HEK293 (cell line): Measurements from ENCODE around the gene TLR2.

Experiments used
- CTCF ChIA-PET: fragments of 350-600 bp; formaldehyde crosslinking; extraction: SDS; loops from one replicate; lab custom pipeline; 2021; ENCODE audit warnings: antibody characterized with exemption; lab: Yijun Ruan, JAX
- POLR2A ChIA-PET: fragments of 300-600 bp; formaldehyde crosslinking; extraction: SDS; loops from one replicate; lab custom pipeline; 2020; ENCODE audit warnings: antibody characterized with exemption, inconsistent platforms; lab: Yijun Ruan, JAX
- H3K27ac ChIP-seq: fragments of 200-500 bp; sonication (Bioruptor generic); 2 replicates; pipeline ENCODE4 v1.5.1; 2014; ENCODE audit warnings: low read depth, low read length, control low read depth, inconsistent platforms; ENCODE audit errors: extremely low read depth
- H3K36me3 ChIP-seq, 2 experiments: fragments of 200-500 bp in 1 of 2; sonication (Bioruptor generic) in 1 of 2; 1 replicate in 1 of 2; 2 replicates in 1 of 2; pipeline ENCODE4 v1.5.1; 2014 to 2017; ENCODE audit warnings: inconsistent platforms in 2 of 2, low read length in 2 of 2; ENCODE audit not compliant: control insufficient read depth in 2 of 2, insufficient read depth in 1 of 2
- H3K4me1 ChIP-seq: fragments of 200-500 bp; sonication (Bioruptor generic); 2 replicates; pipeline ENCODE4 v1.5.1; 2014; ENCODE audit warnings: mild to moderate bottlenecking, low read length, inconsistent platforms; ENCODE audit not compliant: control insufficient read depth, insufficient read depth
- H3K4me3 ChIP-seq: 2 replicates; pipeline ENCODE4 v1.5.1; 2011; ENCODE audit warnings: low read depth, mild to moderate bottlenecking, control low read depth, low read length, moderate library complexity
- H3K9me3 ChIP-seq: fragments of 200-500 bp; sonication (Bioruptor generic); 2 replicates; pipeline ENCODE4 v1.5.1; 2014; ENCODE audit warnings: low read depth, low read length, inconsistent platforms; ENCODE audit not compliant: control insufficient read depth, insufficient read depth
- ATF2 ChIP-seq: fragments of 450-650 bp; formaldehyde crosslinking; IDR thresholded peaks from 2 replicates; pipeline ENCODE4 v1.5.1; 2016; ENCODE audit warnings: missing biosample characterization, missing genetic modification characterization, low read depth
- OVOL3 ChIP-seq: fragments of 450-650 bp; formaldehyde crosslinking; IDR thresholded peaks from 2 replicates; pipeline ENCODE4 v1.5.1; 2016; ENCODE audit warnings: missing biosample characterization, missing genetic modification characterization
- REPIN1 ChIP-seq: fragments of 450-650 bp; formaldehyde crosslinking; IDR thresholded peaks from 2 replicates; pipeline ENCODE4 v1.5.1; 2017; ENCODE audit warnings: missing biosample characterization, missing genetic modification characterization, low read depth
- SP2 ChIP-seq: fragments of 450-650 bp; formaldehyde crosslinking; IDR thresholded peaks from 2 replicates; pipeline ENCODE4 v1.5.1; 2016; ENCODE audit warnings: missing biosample characterization, missing genetic modification characterization
- ZBTB49 ChIP-seq: fragments of 450-650 bp; formaldehyde crosslinking; IDR thresholded peaks from 2 replicates; pipeline ENCODE4 v1.5.1; 2016; ENCODE audit warnings: missing biosample characterization, missing genetic modification characterization, low read depth
- ZBTB6 ChIP-seq: fragments of 450-650 bp; formaldehyde crosslinking; IDR thresholded peaks from 2 replicates; pipeline ENCODE4 v1.5.1; 2017; ENCODE audit warnings: missing biosample characterization, missing genetic modification characterization
- ZFP3 ChIP-seq: fragments of 450-650 bp; formaldehyde crosslinking; IDR thresholded peaks from 2 replicates; pipeline ENCODE4 v1.5.1; 2016; ENCODE audit warnings: low read depth, missing biosample characterization, missing genetic modification characterization
- ZFP37 ChIP-seq: fragments of 450-650 bp; formaldehyde crosslinking; IDR thresholded peaks from 2 replicates; pipeline ENCODE4 v1.5.1; 2016; ENCODE audit warnings: missing biosample characterization, missing genetic modification characterization
- ZNF121 ChIP-seq: fragments of 450-650 bp; formaldehyde crosslinking; IDR thresholded peaks from 2 replicates; pipeline ENCODE4 v1.5.1; 2016; ENCODE audit warnings: missing biosample characterization, missing genetic modification characterization
- ZNF132 ChIP-seq: fragments of 450-650 bp; formaldehyde crosslinking; IDR thresholded peaks from 2 replicates; pipeline ENCODE4 v1.5.1; 2017; ENCODE audit warnings: missing biosample characterization, missing genetic modification characterization, borderline replicate concordance
- ZNF133 ChIP-seq: fragments of 450-650 bp; formaldehyde crosslinking; IDR thresholded peaks from 2 replicates; pipeline ENCODE4 v1.5.1; 2016; ENCODE audit warnings: missing biosample characterization, missing genetic modification characterization
- ZNF146 ChIP-seq: fragments of 450-650 bp; formaldehyde crosslinking; IDR thresholded peaks from 2 replicates; pipeline ENCODE4 v1.5.1; 2016; ENCODE audit warnings: missing biosample characterization, missing genetic modification characterization
- ZNF16 ChIP-seq: fragments of 450-650 bp; formaldehyde crosslinking; IDR thresholded peaks from 2 replicates; pipeline ENCODE4 v1.5.1; 2016; ENCODE audit warnings: low read depth, missing biosample characterization, missing genetic modification characterization
- ZNF280C ChIP-seq: fragments of 450-650 bp; formaldehyde crosslinking; IDR thresholded peaks from 2 replicates; pipeline ENCODE4 v1.5.1; 2016; ENCODE audit warnings: missing biosample characterization, missing genetic modification characterization
- ZNF341 ChIP-seq: fragments of 450-650 bp; formaldehyde crosslinking; IDR thresholded peaks from 2 replicates; pipeline ENCODE4; 2016; ENCODE audit warnings: low read depth, missing biosample characterization, missing genetic modification characterization
- ZNF350 ChIP-seq: fragments of 450-650 bp; formaldehyde crosslinking; IDR thresholded peaks from 2 replicates; pipeline ENCODE4 v1.5.0; 2017; ENCODE audit warnings: missing biosample characterization, mild to moderate bottlenecking, missing genetic modification characterization
- ZNF37A ChIP-seq: fragments of 450-650 bp; IDR thresholded peaks from 2 replicates; pipeline ENCODE4 v1.5.1; 2018; ENCODE audit warnings: missing biosample characterization, missing genetic modification characterization
- ZNF473 ChIP-seq: fragments of 450-650 bp; formaldehyde crosslinking; IDR thresholded peaks from 2 replicates; pipeline ENCODE4 v1.5.1; 2017; ENCODE audit warnings: missing biosample characterization, missing genetic modification characterization
- ZNF544 ChIP-seq: fragments of 450-650 bp; formaldehyde crosslinking; IDR thresholded peaks from 2 replicates; pipeline ENCODE4 v1.5.0; 2017; ENCODE audit warnings: missing biosample characterization, missing genetic modification characterization
- ZNF610 ChIP-seq: fragments of 450-650 bp; formaldehyde crosslinking; IDR thresholded peaks from 2 replicates; pipeline ENCODE4 v1.5.1; 2016; ENCODE audit warnings: missing biosample characterization, missing genetic modification characterization, borderline replicate concordance
- ZNF621 ChIP-seq: fragments of 450-650 bp; formaldehyde crosslinking; IDR thresholded peaks from 2 replicates; pipeline ENCODE4 v1.5.1; 2017; ENCODE audit warnings: missing biosample characterization, missing genetic modification characterization
- ZNF747 ChIP-seq: fragments of 450-650 bp; formaldehyde crosslinking; IDR thresholded peaks from 2 replicates; pipeline ENCODE4 v1.5.1; 2016; ENCODE audit warnings: missing biosample characterization, missing genetic modification characterization
- ZNF837 ChIP-seq: fragments of 450-650 bp; formaldehyde crosslinking; IDR thresholded peaks from 2 replicates; pipeline ENCODE4 v1.5.1; 2016; ENCODE audit warnings: missing biosample characterization, missing genetic modification characterization
- ZSCAN16 ChIP-seq: fragments of 450-650 bp; formaldehyde crosslinking; IDR thresholded peaks from 2 replicates; pipeline ENCODE4 v1.5.1; 2016; ENCODE audit warnings: missing biosample characterization, missing genetic modification characterization

Gene TLR2

GRCh38 chr4:153651116-153651515 is 33.0 kb upstream of the TLR2 start:
- POLR2A ChIA-PET: no interaction called here
- H3K4me3 ChIP-seq: no peak overlapping the region
- TF ChIP-seq ZNF747 (no peak), ZSCAN16 (tag by site-specific recombination) (no peak), ZNF610 (tag by site-specific recombination) (no peak), ZNF544 (tag by site-specific recombination) (no peak), ATF2 (no peak), ZNF121 (no peak), ZNF146 (tag by site-specific recombination) (no peak), ZBTB49 (tag by site-specific recombination) (no peak), REPIN1 (tag by site-specific recombination) (no peak), ZFP3 (no peak), ZNF37A (tag by site-specific recombination) (no peak), ZNF16 (tag by site-specific recombination) (no peak), ZNF837 (tag by site-specific recombination) (no peak), SP2 (tag by site-specific recombination) (no peak), ZNF350 (tag by site-specific recombination) (no peak)
- no peaks in the 10 kb centered on the region for H3K9me3 ChIP-seq
- no peaks in the 10 kb centered on the region for H3K4me1 ChIP-seq
- CTCF ChIA-PET: interaction anchor here (1.1 to 1.5 kb wide), 2 partner anchors 23 to 100 kb away, joined by 4 read pairs; no protein-coding TSS in a partner anchor
- H3K27ac ChIP-seq: no peak overlapping the region
- no peaks in the 10 kb centered on the region for H3K36me3 ChIP-seq

GRCh38 chr4:153651587-153651986 is 32.5 kb upstream of the TLR2 start:
- Histone ChIP-seq H3K27ac (no peak overlapping the region), H3K4me1 (no peaks in the 10 kb centered on the region), H3K9me3 (no peaks in the 10 kb centered on the region), H3K4me3 (no peak overlapping the region), H3K36me3 (no peaks in the 10 kb centered on the region)
- ChIA-PET POLR2A (no interaction called here), CTCF (no interaction called here)
- no peak for TF ChIP-seq ZFP37 (tag by site-specific recombination)

- CTCF ChIA-PET: interaction anchor here (0.6 to 1.8 kb wide), 4 partner anchors 9 to 112 kb away, joined by 3 to 12 read pairs (median 4); no protein-coding TSS in a partner anchor
- no peak overlapping the region for H3K27ac ChIP-seq
- no peaks in the 10 kb centered on the region for H3K36me3 ChIP-seq
- POLR2A ChIA-PET: interaction anchor here (0.6 kb wide), 1 partner anchor 526 kb away, joined by 5 read pairs; no protein-coding TSS in a partner anchor
- H3K9me3 ChIP-seq: no peaks in the 10 kb centered on the region
- H3K4me1 ChIP-seq: no peaks in the 10 kb centered on the region
- no peak overlapping the region for H3K4me3 ChIP-seq
- no peak for TF ChIP-seq ZNF280C (tag by site-specific recombination)
- no peak for TF ChIP-seq ZNF341 (tag by site-specific recombination)
- TF ChIP-seq ZNF473 (tag by site-specific recombination): no peak
- TF ChIP-seq ZNF747: no peak
- no peak for TF ChIP-seq ZNF132 (tag by site-specific recombination)
- no peak for TF ChIP-seq OVOL3
- TF ChIP-seq ZNF133: no peak
- no peak for TF ChIP-seq ZNF621 (tag by site-specific recombination)
- TF ChIP-seq ZBTB6 (tag by site-specific recombination): no peak
Measured at GRCh38 chr4:153652051-153652784, 31.9 kb upstream of the TLR2 start.
